ENCODE results near the gene NUB1.

NUB1 gene

GRCh38 chr7:151315038-151315655, 26.5 kb upstream of the NUB1 start:
- DNase-seq, result peak; percentile 73

GRCh38 chr7:151316896-151317295, 24.7 kb upstream of the NUB1 start:
- DNase-seq, result no peak

DNA sequence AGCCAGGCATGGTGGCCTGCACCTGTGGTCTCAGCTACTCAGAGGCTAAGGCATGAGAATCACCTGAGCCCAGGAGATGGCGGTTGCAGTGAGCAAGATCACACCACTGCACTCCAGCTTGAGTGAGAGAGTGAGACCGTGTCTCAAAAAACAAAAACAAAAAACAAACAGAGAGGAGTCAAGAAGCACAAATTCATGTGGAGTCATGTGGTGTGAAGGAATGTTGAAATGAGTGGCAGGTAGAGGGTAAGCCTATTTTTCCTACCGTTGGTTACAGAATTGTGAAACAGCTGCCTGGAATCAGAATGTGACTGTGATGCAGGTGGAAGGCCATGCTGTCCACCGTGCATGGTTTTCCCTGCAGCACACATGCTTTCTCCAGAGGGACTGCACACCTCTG, 23.7 kb upstream of the NUB1 start:
- no peak for DNase-seq

DNA sequence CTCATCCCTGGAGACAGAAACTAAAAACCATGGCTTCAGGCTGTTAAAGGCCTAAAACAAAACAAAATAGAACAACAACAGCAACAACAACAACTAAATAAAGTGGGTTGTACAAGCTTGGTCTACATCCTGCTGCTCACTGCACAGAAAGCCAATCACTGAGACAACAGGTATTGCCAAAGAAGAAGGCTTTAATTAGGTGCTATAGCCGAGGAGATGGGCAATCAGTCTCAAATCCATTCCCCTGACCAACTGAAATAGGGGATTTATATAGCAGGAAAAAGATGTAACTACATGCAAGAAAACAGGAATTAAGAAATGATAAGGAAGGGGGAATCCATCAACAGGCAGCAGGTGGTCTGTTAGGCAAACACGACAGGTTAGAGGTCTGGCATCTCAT, 22.4 kb upstream of the NUB1 start:
- no peak for DNase-seq

DNA sequence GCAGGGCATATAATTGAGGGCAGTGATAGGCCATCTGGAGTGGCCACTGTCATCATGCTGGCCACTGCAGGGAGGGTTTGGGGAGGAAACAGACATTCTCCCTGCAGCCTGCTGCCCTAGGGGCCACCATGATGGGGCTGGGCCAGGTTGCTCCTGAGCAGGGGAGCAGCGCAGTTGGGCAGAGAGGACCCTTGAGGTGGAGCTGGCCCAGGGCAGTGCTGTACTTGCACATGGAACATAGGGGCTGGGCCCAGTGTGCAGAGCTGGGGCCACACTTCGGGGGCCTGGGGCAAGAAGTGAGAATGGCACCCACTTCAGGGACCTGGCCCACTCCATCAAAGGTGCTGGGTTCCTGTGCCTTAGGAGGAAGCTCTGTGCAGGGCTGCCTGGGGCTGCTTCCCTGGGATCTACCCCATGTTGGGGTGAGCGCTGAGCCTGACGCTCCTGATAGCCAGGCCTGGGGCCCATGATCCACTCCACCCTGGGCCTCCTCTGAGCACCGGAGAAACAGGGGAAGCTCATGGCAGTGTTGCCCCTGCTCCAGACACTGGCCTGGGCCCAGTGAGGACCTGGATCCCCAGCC, 21.3 kb upstream of the NUB1 start:
- no peak for DNase-seq

GRCh38 chr7:151321341-151321740, 20.3 kb upstream of the NUB1 start:
- no peak for DNase-seq

- no peak for DNase-seq
Measured at GRCh38 chr7:151322906-151323305, 18.7 kb upstream of the NUB1 start.

GRCh38 chr7:151327022-151327421, 14.6 kb upstream of the NUB1 start:
- no peak for DNase-seq

DNA sequence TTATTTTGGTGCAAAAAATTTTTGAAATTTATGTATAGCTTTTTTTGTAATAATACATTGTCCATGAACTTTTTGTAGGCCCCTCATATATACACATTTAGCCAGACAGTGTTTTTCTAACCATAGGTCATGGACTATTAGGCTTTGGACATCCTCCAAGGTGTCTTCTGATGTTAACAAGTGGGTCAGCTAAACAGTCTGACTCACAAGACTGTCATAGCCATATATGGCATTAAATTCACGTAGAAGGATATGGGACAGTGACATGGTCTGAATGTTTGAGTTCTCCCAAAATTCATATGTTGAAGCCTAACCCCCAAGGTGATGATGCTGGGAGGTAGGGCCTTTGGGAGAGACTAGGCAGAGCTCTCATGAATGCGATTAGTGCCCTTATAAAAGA, 14.0 kb upstream of the NUB1 start:
- DNase-seq, result no peak

DNA sequence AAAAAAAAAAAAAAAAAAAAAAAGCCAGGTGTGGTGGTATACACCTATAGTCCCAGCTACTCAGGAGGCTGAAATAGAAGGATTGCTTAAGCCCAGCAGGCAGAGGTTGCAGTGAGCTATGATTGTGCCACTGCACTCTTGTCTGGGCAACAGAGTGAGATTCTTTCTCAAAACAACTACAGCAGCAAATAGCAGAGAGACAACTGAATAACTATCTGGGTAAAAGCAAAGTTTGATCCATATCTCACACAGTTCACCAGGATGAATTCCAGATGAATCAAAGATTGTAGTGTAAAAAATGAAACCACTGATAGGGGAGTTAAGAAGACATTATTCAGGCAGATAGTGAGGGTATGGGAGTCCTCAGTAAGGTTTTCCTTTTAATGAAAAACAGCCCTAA, 11.4 kb upstream of the NUB1 start:
- DNase-seq, result no peak

- DNase-seq, result no peak
Measured at GRCh38 chr7:151330661-151331060, 11.0 kb upstream of the NUB1 start.

GRCh38 chr7:151334628-151335027, 7.0 kb upstream of the NUB1 start:
- no peak for DNase-seq

GRCh38 chr7:151336027-151336708, 5.4 kb upstream of the NUB1 start:
- DNase-seq, result no peak

GRCh38 chr7:151337346-151337745, 4.3 kb upstream of the NUB1 start:
- DNase-seq, result no peak

GRCh38 chr7:151338809-151339208, 2.8 kb upstream of the NUB1 start:
- DNase-seq, result no peak

DNA sequence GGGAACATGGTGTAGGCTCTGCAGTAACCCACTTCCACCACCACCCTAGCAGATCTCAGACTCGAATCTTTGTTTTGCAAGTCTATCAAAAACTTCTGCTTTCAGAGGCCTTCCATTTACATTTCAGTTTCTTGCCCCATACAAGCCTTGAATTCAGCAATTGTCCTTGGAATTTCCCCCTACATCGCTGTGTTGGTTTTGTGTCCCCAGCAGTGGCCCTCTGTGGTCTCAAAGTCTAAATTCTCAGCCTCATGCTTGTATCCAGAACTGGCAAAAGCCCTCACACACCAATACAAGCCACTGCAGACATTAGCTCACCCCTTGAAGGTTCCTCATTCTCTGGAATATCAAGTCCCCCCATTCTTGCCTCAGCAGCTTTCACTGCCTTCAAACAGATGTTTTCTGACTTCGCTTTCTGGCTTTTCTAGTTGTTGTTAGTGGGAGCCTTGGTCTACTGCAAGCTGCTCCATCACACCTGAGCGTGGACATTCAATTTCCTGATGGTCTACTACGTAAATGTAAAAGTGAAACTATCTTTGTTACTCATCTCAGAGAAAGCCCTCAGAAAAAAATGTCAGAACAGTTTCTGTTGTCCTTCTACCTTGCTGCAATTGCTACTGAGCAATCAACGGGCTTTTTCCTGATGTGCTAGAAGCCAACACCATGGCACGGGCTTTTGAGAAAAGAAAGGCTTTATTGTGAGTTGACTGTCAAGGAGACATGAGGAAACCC, 1.8 kb upstream of the NUB1 start:
- no peak for DNase-seq

- DNase-seq, result no peak
Measured at GRCh38 chr7:151340794-151341356, 737 bp upstream of the NUB1 start.

DNA sequence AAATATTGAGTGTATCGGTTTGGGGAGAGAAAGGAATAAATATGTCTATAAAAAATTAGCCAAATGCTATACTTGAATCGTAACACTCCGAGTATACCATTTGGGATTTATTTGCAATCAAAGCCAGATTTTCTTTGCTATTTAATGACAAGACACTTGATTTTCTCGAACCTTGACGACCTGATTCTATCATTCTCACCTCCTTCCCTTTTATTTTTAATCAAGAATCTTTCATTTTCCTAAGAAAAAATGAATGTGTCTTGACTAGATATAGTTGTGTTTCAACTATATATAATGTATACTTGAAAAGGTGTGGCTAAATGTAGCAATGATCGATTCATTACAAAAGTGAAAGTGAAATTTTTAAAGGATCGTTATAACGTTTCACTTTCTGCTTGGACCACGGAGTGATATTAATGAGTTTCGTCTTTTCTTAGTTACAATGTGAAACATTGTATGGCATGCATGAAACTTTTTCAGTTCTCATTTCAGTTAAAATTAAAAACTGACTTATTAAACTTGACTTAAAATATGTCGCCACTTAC, 562 bp downstream of the NUB1 start:
- no peak for DNase-seq

DNA sequence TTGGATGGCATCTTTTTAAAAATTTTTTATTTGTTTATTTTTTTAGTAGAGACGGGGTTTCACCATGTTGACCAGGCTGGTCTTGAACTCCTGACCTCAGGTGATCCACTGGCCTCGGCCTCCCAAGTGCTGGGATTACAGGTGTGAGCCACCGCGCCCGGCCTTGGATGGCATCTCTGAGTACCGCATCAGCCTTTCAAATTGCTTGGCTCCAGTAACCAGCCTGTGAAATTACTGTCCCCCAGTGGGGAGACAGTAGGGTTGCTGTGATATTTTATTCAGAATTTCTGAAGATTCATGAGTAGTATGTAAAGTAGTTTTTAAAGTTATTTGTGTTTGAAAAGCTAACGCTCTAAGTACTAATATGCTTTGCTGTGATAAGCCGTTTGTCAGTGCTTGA, 1.2 kb downstream of the NUB1 start:
- DNase-seq, result no peak

- DNase-seq, result no peak
Measured at GRCh38 chr7:151343516-151343915, 1.9 kb downstream of the NUB1 start.

- DNase-seq, result no peak
Measured at GRCh38 chr7:151345576-151346469, 4.2 kb downstream of the NUB1 start.

DNA sequence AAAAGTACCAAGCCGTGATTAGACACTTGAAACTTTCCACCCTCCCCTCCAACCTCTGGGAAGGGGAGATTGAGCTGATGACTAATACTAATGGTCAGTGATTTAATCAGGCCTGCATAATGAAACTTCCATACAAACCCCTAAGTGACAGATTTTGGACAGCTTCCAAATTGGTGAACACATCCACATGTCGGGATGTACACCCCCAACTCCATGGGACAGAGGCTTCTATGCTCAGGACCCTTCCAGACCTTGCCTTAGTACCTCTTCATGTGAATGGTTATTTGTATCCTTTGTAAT, 4.8 kb downstream of the NUB1 start:
- DNase-seq, result no peak
